HG03460 (cell line): ENCODE results near the gene KCNQ2.

Experiments
- ATAC-seq: cut with Tn5 transposase; IDR thresholded peaks from one replicate; pipeline ENCODE4 v1.9.1; 2021; ENCODE audit not compliant: unreplicated experiment

The KCNQ2 gene

GRCh38 chr20:63361519-63362435, 110.7 kb downstream of the KCNQ2 start:
- ATAC-seq: no peak

GRCh38 chr20:63360850-63361518, 111.5 kb downstream of the KCNQ2 start, which contains the start of gene CHRNA4:
TSS of gene CHRNA4 (minus strand) at chr20:63361349. CDS start at chr20:63361165, 184 bp downstream.
- ATAC-seq: no peak

- no peak for ATAC-seq
Observed at GRCh38 chr20:63359937-63360849, 112.3 kb downstream of the KCNQ2 start.

GRCh38 chr20:63359164-63359934, 113.1 kb downstream of the KCNQ2 start:
- ATAC-seq: no peak

GRCh38 chr20:63357921-63358905, 114.2 kb downstream of the KCNQ2 start:
- ATAC-seq: no peak

- ATAC-seq: no peak
Observed at GRCh38 chr20:63356931-63357879, 115.2 kb downstream of the KCNQ2 start.

- no peak for ATAC-seq
Observed at GRCh38 chr20:63356511-63356910, 115.9 kb downstream of the KCNQ2 start.

- ATAC-seq: no peak
Observed at GRCh38 chr20:63355781-63356295, 116.6 kb downstream of the KCNQ2 start.

- no peak for ATAC-seq
Observed at GRCh38 chr20:63354636-63355350, 117.7 kb downstream of the KCNQ2 start.

- ATAC-seq: no peak
Observed at GRCh38 chr20:63352811-63353221, 119.6 kb downstream of the KCNQ2 start.

GRCh38 chr20:63351811-63352591, 120.5 kb downstream of the KCNQ2 start:
- ATAC-seq: no peak

- ATAC-seq: no peak
Observed at GRCh38 chr20:63351326-63351700, 121.1 kb downstream of the KCNQ2 start.

- no peak for ATAC-seq
Observed at GRCh38 chr20:63350597-63351325, 121.7 kb downstream of the KCNQ2 start.
